Left ventricle myocardium superior (tissue), 1 donor: ENCODE data around the gene KIF1A. TPM values are rescaled to one million over a fixed set of nuclear protein-coding genes. Genes with fewer than 3 reads are reported as not detected.
A peak's percentile ranks its signal among the peaks of the same experiment; 100 is the strongest.

Source experiments
- ATAC-seq: fragments of 200-7000 bp; cut with Tn5 transposase; one replicate; pipeline ENCODE4 v1.9.1; 2020; ENCODE audit warnings: mild to moderate bottlenecking, moderate library complexity
- DNase-seq: peaks from one replicate; pipeline ENCODE4 v3.0.0-alpha.2; 2020
- intact Hi-C: fragments of 100-400 bp; cut with micrococcal nuclease; formaldehyde crosslinking; loops from one replicate; pipeline ENCODE4 v1.11.0; 2022
- total RNA-seq: library from RNA; stranded (reverse); fragmentation: NEBNext Ultra II Directional; extraction: Animal tissue kit (Norgen Biotek cat#: 25700); gene quantifications from one replicate; pipeline ENCODE4 v1.2.1, GENCODE V29; 2021
- donor health status: DM: no; HTN: yes; CAD: no; lungs with severe emphysema.

Gene KIF1A
- total RNA-seq, 1 donor from 2014 or later = 1.6 TPM

DNA sequence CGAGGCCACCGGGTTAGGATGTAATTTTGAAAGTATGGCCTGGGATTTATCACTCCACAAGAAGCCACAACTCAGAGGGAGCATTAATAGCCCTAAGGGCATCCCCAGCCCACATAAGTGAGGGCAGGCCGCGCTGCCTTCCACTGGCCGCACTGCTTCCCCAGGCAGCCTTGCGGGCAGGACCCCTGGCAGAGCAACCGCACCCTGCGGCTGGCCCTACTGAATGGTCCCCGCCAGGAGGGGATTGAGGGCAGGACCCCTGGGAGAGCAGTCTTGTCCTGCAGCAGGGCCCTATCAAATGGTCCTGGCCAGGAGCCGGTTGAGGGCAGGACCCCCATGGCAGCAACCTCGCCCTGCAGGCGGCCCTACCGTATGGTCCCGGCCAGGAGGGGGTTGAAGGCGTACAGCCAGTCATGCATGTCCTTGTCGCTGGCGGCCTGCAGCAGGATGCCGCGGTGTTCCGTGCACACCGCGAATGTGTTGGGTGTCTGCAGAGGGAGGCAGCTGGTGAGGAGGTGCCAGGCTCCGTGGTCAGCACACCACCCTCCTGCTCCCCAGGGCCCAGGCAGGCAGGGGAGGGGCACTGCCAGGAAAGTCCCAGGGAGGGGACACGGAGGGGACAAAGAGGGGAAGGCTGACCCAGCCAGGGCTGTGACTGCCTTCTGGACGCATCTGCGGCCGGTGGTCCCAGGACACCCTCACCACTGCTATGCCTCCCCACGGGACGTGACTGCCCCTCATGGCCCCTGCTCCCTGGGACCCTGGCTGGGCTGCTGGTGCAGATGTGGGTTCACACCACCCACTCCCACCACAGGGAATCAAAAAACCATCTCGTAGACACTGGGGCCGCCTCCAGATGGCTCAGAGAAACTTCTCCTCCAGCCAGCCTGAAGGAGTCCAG is 102.1 kb downstream of the KIF1A start:
- intact Hi-C loops = no loop called here
- ATAC-seq = no peak
- DNase-seq = peak; percentile 23

DNA sequence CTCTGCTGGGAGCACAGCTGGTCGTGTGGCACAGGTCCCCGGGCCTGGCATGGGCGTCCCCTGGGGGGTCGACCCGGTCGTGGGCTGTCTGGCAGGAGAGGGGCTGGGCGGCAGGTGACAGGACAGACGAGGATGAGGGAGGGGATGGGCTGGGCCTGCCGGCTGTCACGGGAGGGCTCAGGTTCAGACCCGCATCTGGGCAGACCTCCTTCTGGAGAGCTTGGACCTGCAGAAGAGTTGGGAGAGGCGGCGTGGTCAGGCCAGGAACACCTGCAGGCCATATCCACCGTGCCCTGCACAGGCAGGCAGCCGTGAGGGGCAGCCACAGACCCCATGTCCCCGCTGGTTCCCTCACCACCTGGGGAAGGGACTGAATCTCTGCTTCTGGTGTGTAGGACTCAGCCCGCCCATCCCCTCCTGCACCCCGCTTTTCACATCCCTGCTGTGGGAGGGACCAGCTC is 102.8 kb downstream of the KIF1A start:
- DNase-seq = peak; percentile 24
- intact Hi-C loops = no loop called here
- ATAC-seq = no peak

DNA sequence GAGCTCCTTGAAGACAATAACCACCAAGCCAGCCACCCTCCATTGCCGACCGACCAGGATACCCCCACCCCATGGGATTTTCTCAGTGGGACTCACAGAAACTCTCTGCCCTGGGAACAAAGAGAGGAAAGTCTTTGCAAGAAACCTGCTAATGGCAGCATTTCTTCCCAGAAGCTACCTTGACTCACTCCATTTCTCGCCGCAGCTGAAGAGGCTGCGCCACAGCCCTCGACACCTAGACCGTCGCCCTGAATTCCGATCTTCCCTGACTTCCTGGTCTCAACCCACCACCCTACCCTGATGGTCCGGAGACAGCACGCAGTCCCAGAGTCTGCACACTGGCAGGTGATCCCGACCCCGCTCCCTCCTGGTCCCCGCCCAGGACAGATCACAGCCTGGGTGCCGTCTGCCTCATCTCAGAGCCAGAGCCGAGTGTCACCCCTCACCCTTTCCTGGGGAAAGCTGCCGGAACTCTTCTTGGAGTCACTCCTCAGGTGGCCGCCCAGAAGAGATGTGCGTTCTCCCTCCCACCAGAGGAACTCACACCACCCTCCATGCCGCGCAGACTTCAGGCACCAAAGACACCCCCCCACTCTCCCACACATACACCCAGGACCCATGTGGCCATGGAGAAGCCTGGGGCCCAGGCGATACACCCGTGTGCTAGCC is 103.8 kb downstream of the KIF1A start:
- no peak for ATAC-seq
- intact Hi-C loops = no loop called here
- peak; percentile 16 for DNase-seq

DNA sequence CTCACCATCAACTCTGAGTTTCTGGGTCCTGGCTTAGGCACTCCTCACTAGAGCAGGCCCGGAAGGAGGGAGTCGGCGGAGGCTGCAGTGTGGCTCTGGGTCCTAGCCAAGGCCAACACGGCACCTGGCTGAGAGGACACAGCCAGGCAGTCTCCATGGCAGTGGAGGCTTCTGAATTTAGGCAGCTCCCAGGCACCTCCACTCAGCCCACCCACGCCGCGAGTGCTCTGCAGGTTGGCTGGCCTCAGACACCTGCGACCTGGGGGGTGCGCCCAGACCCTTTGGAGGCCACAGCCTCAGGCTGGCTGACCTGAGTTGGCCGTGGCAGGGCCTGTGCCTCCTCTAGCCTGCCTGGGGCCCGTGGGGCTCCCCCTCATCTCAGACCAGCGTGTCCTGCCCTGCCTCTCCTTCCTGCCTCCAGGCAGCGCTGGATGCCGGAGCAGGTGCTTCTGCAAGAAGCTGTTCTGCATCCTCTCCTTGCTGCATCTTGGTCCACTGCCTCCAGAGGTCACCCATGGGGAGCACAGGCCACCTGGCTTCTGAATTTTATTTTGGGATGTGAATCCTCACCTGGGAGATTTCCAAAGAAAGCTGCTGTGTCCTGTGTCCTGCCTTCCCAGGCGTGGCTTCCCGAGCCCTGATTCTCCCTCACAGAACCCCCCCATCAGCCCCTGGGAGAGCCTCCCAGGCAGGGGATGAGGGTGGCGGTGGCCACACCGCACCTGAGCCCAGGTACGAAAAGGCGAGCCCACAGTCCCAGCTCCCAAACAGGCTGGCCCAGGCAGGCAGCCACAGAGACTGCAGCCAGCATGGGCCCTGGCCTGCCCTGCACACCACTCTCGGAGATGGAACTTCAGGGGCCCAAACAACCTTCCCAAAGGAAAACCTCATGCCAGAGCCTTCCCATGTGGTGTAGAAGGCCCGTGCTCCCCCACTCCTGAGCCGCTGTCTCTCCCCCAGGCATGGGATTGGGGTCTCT is 105.0 kb downstream of the KIF1A start:
- intact Hi-C loops = no loop called here
- peak; percentile 15 for DNase-seq
- no peak for ATAC-seq

DNA sequence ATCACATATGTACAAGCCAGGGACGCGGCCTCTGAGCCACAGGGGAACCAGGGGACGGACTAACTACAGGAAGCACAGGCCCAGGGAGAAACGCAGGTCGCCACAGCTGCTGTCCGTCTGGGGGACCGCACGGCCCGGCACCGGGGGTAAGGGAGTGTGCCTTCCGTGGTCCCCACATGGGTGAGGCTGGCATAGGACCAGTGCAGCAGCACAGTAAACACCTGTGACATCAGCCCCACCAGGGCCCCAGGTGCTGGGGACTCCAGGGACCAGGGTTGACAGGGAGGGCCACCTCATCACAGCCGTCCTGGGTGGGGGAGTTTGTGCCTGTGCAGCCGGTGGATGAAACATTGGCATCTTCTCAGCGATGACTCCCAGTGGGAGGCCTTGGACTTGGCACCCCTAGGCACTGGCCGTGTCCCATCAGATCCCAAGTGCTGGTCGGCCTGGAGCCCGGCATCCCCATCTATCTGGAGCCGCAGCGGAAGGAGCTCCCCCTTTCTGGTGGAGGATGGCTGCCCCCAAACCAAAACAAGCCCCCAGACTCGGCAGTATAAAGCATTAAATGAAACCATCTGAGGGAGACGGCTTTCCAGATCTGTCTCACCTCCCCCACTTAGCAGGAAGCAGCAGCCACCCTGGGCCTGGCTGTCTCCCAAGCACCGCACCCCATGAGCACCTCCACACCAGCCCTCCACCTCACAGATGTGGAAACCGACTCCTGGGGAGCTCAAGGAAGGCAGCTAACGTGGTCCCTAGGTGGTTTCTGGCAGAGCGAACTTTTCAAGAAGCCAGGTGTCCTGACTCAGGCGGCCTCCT is 105.9 kb downstream of the KIF1A start:
- DNase-seq (peak; percentile 20), ATAC-seq (no peak)
- intact Hi-C loops = no loop called here

DNA sequence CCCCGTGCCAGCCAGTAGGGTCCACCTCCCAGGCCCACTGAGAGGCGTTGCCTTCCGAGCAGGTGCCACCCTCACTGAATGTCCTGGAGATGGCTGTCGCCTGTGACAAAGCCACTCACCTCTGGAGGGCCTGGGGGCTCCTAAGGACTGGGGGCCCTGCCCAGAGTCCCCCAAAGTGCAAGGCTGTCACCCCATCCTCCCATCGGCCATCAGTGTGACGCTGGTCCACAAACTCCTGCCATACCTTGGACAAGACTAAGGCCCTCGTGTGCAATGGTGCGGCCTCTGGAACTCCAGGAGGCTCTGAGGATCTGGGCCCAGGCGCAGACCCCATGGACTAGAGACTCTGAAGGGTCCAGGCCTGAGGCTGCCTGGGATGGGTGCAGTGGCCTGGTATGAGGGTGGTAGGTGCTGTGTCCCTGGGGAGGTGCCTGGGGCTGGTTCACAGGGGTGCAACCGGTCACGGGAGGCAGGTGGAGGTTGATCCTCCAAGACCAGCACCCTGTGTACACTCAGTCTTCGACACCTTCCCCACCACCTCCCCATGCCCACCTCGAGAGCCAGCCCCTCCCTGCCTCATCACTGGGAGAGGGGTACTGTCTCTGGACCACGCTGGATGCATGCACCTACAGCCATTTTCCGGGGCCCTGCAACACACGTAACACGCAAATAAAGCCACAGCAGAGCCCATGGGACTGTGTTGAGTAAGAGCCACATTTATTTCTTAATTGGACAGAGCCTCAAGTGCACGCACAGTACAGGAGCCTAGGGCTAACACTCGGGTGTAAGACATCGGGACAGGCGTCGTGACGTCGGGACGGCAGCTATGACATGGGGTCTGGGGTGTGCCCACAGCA is 106.7 kb downstream of the KIF1A start:
- intact Hi-C loops = no loop called here
- ATAC-seq = no peak
- DNase-seq = peak; percentile 18

DNA sequence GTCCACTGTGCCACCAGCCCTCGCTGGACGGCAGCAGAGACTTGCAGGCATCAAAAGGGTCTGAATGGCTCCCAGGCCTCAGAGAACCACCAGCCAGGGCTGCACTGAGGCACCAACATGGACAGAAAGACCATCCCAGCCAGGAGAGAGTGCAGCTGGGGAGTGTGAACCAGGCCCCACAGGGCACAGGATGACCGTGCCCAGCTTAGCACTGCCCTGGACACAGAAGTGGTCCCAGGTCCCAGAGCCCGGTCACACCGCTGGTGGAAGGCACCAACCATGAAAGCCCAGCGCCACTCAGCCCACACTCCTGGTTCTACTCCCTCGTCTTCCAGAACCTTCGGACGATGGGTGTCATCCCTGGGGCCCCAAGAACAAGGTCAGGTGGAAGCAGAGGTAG is 107.9 kb downstream of the KIF1A start:
- intact Hi-C loops = no loop called here
- ATAC-seq (no peak), DNase-seq (no peak)

DNA sequence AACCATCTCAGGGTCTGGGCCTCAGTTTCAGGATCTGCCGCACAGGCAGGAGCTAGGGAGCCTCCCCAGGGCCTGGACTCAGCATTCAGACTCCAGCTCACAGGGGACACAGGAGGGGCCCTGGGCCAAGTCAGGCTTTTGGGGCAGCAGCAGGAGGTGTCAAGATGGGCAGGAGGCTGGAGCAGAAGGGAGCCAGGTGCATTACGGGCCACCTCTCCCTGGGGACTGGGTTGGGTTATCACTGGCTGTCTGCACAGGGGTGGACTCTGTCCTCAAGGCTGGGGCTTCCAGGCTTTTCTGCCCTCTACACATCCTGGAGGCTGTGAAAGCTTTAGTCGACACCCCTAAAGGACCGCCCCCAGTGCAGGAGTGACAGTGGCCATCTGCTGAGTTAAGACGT is 108.3 kb downstream of the KIF1A start:
- intact Hi-C loops = no loop called here
- ATAC-seq (no peak), DNase-seq (peak; percentile 18)

DNA sequence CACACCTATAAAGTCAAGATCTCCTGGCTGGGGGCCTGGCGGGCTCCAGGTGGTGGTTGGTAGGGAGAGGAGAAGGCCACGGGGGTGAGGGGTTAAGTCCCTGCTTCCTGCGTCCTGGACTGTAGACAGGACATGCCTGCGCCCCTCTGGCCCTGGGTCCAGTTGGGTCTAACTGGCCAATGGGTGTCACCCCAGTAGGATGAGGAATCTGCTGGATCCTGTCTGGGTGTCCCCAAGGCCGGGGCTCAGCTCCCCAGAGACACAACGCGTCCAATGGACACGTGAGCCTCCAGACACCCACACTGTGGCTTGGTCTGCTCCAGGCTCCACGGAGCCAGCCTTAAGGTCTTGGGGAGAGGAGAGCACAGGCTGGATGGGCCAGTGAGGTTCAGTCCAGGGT is 108.7 kb downstream of the KIF1A start:
- intact Hi-C loops = no loop called here
- DNase-seq (peak; percentile 6), ATAC-seq (no peak)

DNA sequence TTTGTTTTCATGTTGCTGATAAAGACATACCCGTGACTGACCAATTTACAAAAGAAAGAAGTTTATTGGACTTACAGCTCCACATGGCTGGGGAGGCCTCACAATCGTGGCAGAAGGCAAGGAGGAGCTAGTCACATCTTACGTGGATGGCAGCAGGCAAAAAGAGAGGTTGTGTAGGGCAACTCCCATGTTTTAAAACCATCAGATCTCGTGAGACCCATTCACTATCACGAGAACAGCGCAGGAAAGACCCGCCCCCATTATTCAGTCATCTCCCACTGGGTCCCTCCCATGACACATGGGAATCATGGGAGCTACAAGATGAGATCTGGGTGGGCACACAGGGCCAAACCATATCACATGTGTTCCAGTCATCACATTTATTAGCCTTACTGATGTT is 111.6 kb downstream of the KIF1A start:
- DNase-seq (no peak), ATAC-seq (no peak)
- intact Hi-C loops = no loop called here

DNA sequence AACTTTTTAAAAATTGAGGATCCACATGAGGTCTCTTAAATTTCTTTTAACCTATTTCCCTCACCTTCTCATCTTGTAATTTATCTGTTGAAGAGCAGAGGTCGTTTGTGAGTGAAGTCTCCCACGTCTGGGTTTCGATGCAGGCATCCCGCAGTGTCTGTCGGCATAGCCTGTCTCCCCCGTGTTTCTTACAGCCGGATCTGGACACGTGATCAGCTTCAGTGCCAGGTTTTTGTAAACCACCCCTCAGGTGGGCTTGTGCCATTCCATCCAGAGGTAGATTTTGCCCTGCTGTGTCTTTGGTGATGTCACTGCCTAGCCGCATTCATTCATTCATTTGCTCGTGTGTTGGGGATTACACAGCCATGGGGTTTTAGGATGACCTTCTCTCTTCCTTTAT is 112.2 kb downstream of the KIF1A start:
- ATAC-seq (no peak), DNase-seq (no peak)

DNA sequence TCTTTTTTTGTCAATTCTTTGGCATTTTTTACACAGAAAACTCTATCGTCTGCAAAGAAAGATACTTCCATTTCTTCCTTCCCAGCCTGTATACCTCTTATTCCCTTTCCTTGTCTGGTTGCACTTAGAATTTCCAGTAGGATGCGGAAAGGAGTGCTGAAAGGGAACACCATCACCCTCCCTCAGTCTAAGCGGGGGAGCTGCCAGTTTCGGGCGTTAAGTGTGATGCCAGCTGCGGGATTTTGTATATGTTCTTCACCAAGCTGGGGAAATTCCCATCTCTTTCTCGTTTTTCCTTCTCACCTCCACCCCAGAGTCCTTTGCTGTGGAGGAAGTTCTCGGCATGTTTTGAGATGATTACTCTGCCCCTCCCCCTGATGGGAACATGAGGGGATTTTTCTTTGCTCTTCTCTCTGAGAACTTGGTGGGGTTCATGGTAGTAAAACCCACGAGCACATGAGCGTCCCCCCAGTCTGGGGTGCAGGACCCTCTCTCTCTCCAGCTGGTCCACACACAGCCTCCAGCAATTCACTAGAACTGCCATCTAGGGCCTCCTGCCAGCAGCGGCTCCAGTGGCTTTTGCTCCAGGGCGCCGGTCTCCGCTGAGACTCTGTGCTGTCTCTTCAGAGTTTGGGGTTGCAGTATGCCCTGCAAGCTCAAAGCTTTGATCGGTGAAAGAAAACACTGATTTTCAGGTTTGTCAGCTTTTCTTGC is 112.8 kb downstream of the KIF1A start:
- DNase-seq (peak; percentile 14), ATAC-seq (no peak)
- intact Hi-C loops = no loop called here

More for the DNA sequence above, 112.2 kb downstream of the KIF1A start:
- intact Hi-C loops = no loop called here

DNA sequence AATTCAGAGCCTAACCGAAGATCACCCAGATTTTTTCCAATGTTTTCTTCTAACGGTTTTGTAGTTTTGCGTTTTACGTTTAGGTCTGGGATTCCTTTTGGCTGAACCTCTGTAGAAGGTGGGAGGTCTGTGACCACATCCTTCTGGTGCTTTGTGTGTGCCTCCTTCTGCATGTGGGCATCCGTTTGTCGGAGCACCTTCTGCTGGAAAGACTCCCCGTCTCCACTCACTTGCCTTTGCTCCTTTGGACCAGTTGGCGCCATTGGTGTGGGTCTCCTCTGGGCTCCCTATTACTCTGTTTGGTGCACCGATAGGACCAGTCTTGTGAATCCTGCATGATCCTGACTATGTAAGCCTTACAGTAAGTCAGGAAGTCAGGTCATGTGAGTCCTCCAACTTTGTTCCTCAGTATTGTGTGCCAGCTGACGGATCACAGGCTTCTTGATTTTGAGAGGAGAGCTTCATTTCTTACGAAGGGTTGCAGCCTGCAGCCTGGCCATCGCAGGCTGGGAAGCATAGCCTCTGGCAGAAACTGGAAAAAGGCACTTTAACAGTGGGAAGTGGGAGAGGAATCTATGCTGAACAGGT is 114.7 kb downstream of the KIF1A start:
- no peak for DNase-seq
- intact Hi-C loops = no loop called here
- ATAC-seq = no peak

DNA sequence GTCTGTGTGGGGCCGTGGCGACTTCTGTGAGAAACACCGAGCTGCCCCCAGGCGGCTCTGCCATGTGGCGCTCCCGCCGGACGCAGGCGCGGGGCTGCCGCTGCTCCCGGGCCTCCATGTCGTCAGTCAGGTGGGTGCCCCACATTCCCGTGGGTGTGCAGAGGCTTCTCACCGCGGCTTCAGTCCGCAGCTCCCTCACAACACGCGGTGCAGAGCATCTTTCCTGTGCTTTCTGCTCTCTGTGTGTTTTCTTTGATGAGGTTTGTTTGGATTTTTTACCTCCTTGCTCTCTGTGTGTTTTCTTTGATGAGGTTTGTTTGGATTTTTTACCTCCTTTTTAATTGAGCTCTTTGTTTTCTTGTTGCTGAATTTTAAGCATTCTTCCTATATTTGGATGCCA is 115.4 kb downstream of the KIF1A start:
- no peak for ATAC-seq
- peak; percentile 16 for DNase-seq
- intact Hi-C loops = no loop called here

DNA sequence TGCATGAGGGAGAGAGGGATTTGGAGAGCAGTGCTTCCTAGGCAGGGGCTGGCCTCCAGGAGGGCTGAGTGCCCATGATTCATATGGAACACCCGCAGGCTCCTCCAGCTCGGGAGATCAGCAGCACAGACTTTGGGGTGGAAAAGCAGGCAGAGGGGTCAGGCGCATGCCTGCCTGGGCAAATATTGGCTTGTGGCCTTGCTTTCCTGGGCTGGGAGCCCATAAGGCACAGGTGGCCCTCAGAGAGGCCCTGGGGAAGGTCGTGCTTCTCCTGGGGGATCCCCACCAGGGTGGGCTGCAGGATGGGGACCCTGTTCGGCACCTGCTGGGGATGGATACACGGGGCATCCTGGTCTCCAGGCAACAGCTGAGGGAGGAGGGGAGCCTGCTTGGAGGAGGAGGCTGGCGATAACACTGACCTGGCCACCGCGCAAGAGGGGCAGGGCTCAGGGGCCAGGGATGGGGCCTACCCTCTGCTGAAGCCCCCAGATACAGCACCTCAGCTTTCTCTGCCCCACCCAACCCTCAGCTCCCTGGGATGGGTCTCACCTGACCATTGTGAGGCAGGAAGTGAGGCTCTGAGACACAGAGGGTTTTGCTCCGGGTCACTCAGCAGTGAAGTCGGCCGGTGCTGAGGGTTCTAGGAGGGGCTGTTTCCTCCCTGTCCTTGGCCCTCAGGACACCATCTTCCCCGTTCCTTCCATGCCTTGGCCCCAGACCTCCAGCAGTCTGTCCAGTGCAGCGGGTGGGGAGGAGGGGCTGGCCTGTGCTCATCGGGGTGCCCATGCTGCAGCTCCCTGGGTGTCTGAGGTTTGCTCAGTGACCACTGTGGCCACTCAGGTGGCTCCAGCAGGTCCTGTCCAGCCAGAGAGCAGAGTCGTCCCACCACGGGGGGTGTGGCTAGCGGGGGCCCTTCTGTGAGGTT is 116.3 kb downstream of the KIF1A start:
- DNase-seq (peak; percentile 17), ATAC-seq (no peak)
- intact Hi-C loops = no loop called here

DNA sequence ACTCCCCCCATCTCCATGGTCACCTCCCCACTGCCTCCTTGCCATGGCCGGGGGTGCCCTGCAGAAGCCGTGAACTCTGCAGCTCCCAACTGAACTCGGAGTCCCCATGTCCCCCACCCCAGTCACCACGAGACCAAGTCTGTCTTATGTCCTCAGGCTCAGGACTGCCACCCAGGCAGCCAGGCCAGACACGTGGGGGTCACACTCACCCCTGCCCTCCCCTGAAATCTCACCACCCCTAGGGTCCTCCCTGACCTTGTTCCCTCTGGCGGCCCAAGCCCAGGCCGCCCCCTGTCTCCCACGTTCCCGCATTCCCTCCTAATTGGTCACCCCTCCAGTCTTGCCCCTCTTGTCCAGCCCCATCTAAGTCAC is 117.4 kb downstream of the KIF1A start:
- ATAC-seq = no peak
- intact Hi-C loops = no loop called here
- DNase-seq = peak; percentile 6
